CD4-positive, alpha-beta T cell treated with Interleukin-10 for 1 hour (primary cell): Measurements from ENCODE around the gene BCR.

Source experiments
- DNase-seq: peaks from one replicate; pipeline ENCODE4 v3.0.0-alpha.2; 2020

The BCR gene

GRCh38 chr22:23250056-23250784 is 69.9 kb downstream of the BCR start:
- no peak for DNase-seq

GRCh38 chr22:23250785-23251363 is 70.6 kb downstream of the BCR start:
- no peak for DNase-seq

GRCh38 chr22:23251445-23252093 is 71.3 kb downstream of the BCR start:
- DNase-seq, result no peak

- DNase-seq, result no peak
Measured at GRCh38 chr22:23253475-23254055, 73.3 kb downstream of the BCR start.

- no peak for DNase-seq
Measured at GRCh38 chr22:23255506-23256170, 75.3 kb downstream of the BCR start.

GRCh38 chr22:23256171-23256932 is 76.0 kb downstream of the BCR start:
- no peak for DNase-seq

GRCh38 chr22:23256986-23257888 is 76.9 kb downstream of the BCR start:
- DNase-seq, result no peak

- no peak for DNase-seq
Measured at GRCh38 chr22:23257889-23258825, 77.8 kb downstream of the BCR start.

GRCh38 chr22:23258826-23259170 is 78.5 kb downstream of the BCR start:
- DNase-seq, result no peak

GRCh38 chr22:23259916-23260644 is 79.8 kb downstream of the BCR start:
- no peak for DNase-seq

- no peak for DNase-seq
Measured at GRCh38 chr22:23260645-23261581, 80.6 kb downstream of the BCR start.

- no peak for DNase-seq
Measured at GRCh38 chr22:23261900-23262450, 81.7 kb downstream of the BCR start.

GRCh38 chr22:23262518-23263332 is 82.4 kb downstream of the BCR start:
- no peak for DNase-seq

- peak; percentile 77 for DNase-seq
Measured at GRCh38 chr22:23263651-23264555, 83.6 kb downstream of the BCR start.

GRCh38 chr22:23264610-23265367 is 84.5 kb downstream of the BCR start:
- no peak for DNase-seq

GRCh38 chr22:23265368-23265700 is 85.0 kb downstream of the BCR start:
- no peak for DNase-seq
